Esophagus squamous epithelium (tissue), 5 donors: ENCODE data around the gene LGR6. TPM values are rescaled to one million over a fixed set of nuclear protein-coding genes. Genes with fewer than 3 reads are reported as not detected.
"Not testable (repeated sequence)": the region's sequence is repeated elsewhere in the genome, so short reads cannot be mapped to it uniquely, and the experiment has no call there.

Source experiments
- DNase-seq: peaks from one replicate; lab custom pipeline; 2025; lab: John Stamatoyannopoulos, UW
- H3K27ac ChIP-seq, 4 donors: fragments of 200-600 bp; sonication (generic); one replicate each; pipeline ENCODE4 v1.5.1; 2016 to 2019; ENCODE audit warnings: mild to moderate bottlenecking in 1 of 4
- H3K27me3 ChIP-seq, 4 donors: fragments of 200-600 bp; sonication (generic); 1 replicate in 3 of 4; 2 replicates in 1 of 4; pipeline versions ENCODE4 v1.5.1 to v1.6.0; 2017 to 2021; ENCODE audit warnings: antibody characterized with exemption in 1 of 4
- H3K36me3 ChIP-seq, 3 donors: fragments of 200-600 bp; sonication (generic); one replicate each; pipeline ENCODE4 v1.5.1; 2016 to 2019
- H3K4me1 ChIP-seq, 3 donors: fragments of 200-600 bp; sonication (generic); one replicate each; pipeline ENCODE4 v1.5.1; 2017 to 2019
- H3K4me3 ChIP-seq, 4 donors: fragments of 200-600 bp; sonication (generic); 1 replicate in 3 of 4; 2 replicates in 1 of 4; pipeline ENCODE4 v1.5.1; 2016 to 2019; ENCODE audit warnings: mild to moderate bottlenecking in 2 of 4, moderate library complexity in 1 of 4
- H3K9me3 ChIP-seq, 3 donors: fragments of 200-600 bp; sonication (generic); one replicate each; pipeline ENCODE4 v1.5.1; 2016 to 2019
- CTCF ChIP-seq, 6 experiments: fragments of 450-650 bp in 4 of 6; fragments of 200-600 bp in 2 of 6; sonication (generic) in 2 of 6; IDR thresholded peaks; one replicate each; pipeline ENCODE4 v1.5.1; 2016 to 2019; ENCODE audit warnings: antibody characterized with exemption in 6 of 6, mild to moderate bottlenecking in 4 of 6, moderate library complexity in 4 of 6
- POLR2A ChIP-seq, 4 donors: fragments of 450-650 bp; IDR thresholded peaks; one replicate each; pipeline ENCODE4 v1.6.1; 2017; ENCODE audit warnings: antibody characterized with exemption in 4 of 4, mild to moderate bottlenecking in 4 of 4, moderate library complexity in 3 of 4
- WGBS, 2 donors: methylation state at CpG; one replicate each; pipeline ENCODE4 v1.1.5; 2018; 5-methylcytosine and 5-hydroxymethylcytosine counted together
- intact Hi-C: fragments of 100-400 bp; cut with DNase I; formaldehyde crosslinking; loops from one replicate; pipeline ENCODE4 v1.15.0; 2022
- total RNA-seq, 4 donors: library from RNA; depleted of rRNA; stranded (reverse); fragments of >200 nt; gene quantifications; one replicate each; pipeline ENCODE4 v1.1.0, GENCODE V29; 2016
- donor health status: DM: yes; HTN: yes; CAD: no.

LGR6 gene
- total RNA-seq, 4 donors from 2014 or later: 0.53 to 6.4 (median 2.9) TPM

DNA sequence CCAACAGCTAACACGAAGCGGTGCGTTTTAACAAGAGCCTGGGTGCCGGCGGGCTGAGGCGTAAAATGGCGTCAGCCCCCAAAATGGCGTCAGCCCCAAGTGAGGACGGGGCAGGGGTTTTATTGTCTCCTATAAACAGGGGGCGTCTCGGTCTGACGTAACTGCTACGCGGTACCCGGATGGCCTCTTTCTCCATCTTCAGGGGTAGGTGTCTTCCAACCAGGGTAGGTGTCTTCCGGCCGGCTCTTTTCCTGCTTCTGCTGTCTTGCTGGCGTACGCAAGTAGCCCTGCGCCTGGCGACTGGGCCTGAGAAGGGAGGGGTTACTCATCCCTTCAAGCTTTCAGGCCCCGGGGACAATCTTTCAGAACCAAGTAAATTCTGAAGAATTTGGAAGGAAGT, 45.3 kb downstream of the LGR6 start:
- H3K27ac ChIP-seq: no peak overlapping the region
- H3K4me1 ChIP-seq: peaks cover 0 to 22% (median 3%) of the 10 kb centered on the region in 3 donors
- DNase-seq: no peak
- WGBS, 2 donors: 94% methylated on average over 14 to 15 of the region's 22 CpGs
- H3K36me3 ChIP-seq: no peaks in the 10 kb centered on the region
- no peaks in the 10 kb centered on the region for H3K9me3 ChIP-seq
- intact Hi-C loops: no loop called here
- H3K4me3 ChIP-seq: no peak overlapping the region
- peaks cover 0 to 95% (median 0%) of the 10 kb centered on the region in 4 donors for H3K27me3 ChIP-seq
- TF ChIP-seq POLR2A (IDR thresholded peaks at IDR 0.05) (no peak), CTCF (IDR thresholded peaks at IDR 0.05) (no peak)

DNA sequence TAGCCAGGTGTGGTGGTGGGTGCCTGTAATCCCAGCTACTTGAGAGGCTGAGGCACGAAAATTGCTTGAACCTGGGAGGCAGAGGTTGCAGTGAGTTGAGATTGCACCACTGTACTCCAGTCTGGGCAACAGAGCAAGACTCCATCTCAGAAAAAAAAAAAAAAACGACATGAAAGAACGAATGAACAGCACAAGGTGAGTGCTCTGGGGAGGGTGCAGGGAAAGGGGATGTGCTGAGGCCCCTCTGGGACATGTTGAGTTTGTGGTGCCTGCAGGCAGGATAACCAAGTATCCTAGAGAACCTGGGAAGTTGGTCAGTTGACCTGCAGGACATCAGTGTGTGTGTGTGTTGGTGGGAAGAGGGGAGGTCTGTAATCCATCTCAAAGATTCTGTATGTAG, 46.6 kb downstream of the LGR6 start:
- WGBS, 2 donors: 47 to 64% methylated on average over 3 of the region's 3 CpGs
- DNase-seq, H3K4me3 ChIP-seq, H3K27ac ChIP-seq, intact Hi-C loops, H3K9me3 ChIP-seq, H3K36me3 ChIP-seq: not testable (repeated sequence)
- Histone ChIP-seq H3K4me1 (peaks cover 0 to 22% (median 3%) of the 10 kb centered on the region in 3 donors), H3K27me3 (peaks cover 0 to 82% (median 0%) of the 10 kb centered on the region in 4 donors)

- TF ChIP-seq CTCF (IDR thresholded peaks at IDR 0.05) (no peak), POLR2A (IDR thresholded peaks at IDR 0.05) (no peak)
- Histone ChIP-seq H3K27me3 (peaks cover 0 to 74% (median 0%) of the 10 kb centered on the region in 4 donors), H3K9me3 (no peaks in the 10 kb centered on the region), H3K27ac (no peak overlapping the region), H3K4me1 (peaks cover 0 to 17% (median 0%) of the 10 kb centered on the region in 3 donors), H3K36me3 (no peaks in the 10 kb centered on the region), H3K4me3 (no peak overlapping the region)
- intact Hi-C loops: no loop called here
- 93 to 94% methylated on average over 2 of the region's 4 CpGs for WGBS, 2 donors
- DNase-seq: no peak
Measured at GRCh38 chr1:202240956-202241355, 47.4 kb downstream of the LGR6 start.

- Histone ChIP-seq H3K27me3 (peaks cover 0 to 69% (median 0%) of the 10 kb centered on the region in 4 donors), H3K36me3 (no peaks in the 10 kb centered on the region), H3K9me3 (no peaks in the 10 kb centered on the region), H3K27ac (no peak overlapping the region), H3K4me1 (peaks cover 0 to 13% (median 0%) of the 10 kb centered on the region in 3 donors), H3K4me3 (no peak overlapping the region)
- intact Hi-C loops: no loop called here
- no peak for DNase-seq
- 55 to 60% methylated on average over 6 of the region's 6 CpGs for WGBS, 2 donors
- TF ChIP-seq CTCF (IDR thresholded peaks at IDR 0.05): no peak
- no peak for TF ChIP-seq POLR2A (IDR thresholded peaks at IDR 0.05)
Measured at GRCh38 chr1:202241376-202242079, 47.9 kb downstream of the LGR6 start.

- no peak overlapping the region for H3K27ac ChIP-seq
- H3K9me3 ChIP-seq: no peaks in the 10 kb centered on the region
- intact Hi-C loops: no loop called here
- H3K27me3 ChIP-seq: peaks cover 0 to 68% (median 0%) of the 10 kb centered on the region in 4 donors
- no peak overlapping the region for H3K4me3 ChIP-seq
- 58 to 78% methylated on average over 2 of the region's 2 CpGs for WGBS, 2 donors
- TF ChIP-seq CTCF (IDR thresholded peaks at IDR 0.05) (no peak), POLR2A (IDR thresholded peaks at IDR 0.05) (no peak)
- no peaks in the 10 kb centered on the region for H3K36me3 ChIP-seq
- peaks cover 0 to 8% (median 0%) of the 10 kb centered on the region in 3 donors for H3K4me1 ChIP-seq
- DNase-seq: no peak
Measured at GRCh38 chr1:202242080-202242419, 48.5 kb downstream of the LGR6 start.
